SIG-M5 treated with dmso at 0.1 percent for 504 hours (cell line): ENCODE results near the gene RAPGEF1.
"Not testable (repeated sequence)": the region's sequence is repeated elsewhere in the genome, so short reads cannot be mapped to it uniquely, and the experiment has no call there.

Experiments used
- DNase-seq: peaks from one replicate; lab custom pipeline; 2025; ENCODE audit not compliant: unreplicated experiment; lab: John Stamatoyannopoulos, UW

RAPGEF1 gene

GRCh38 chr9:131692612-131693562, 47.0 kb downstream of the RAPGEF1 start:
- no peak for DNase-seq

- no peak for DNase-seq
These were observed 47.8 kb downstream of the RAPGEF1 start for GRCh38 chr9:131691969-131692611.

- DNase-seq = no peak
These were observed 48.8 kb downstream of the RAPGEF1 start for GRCh38 chr9:131690941-131691573.

GRCh38 chr9:131690462-131690861, 49.4 kb downstream of the RAPGEF1 start:
- DNase-seq = no peak

GRCh38 chr9:131688377-131688776, 51.5 kb downstream of the RAPGEF1 start:
- no peak for DNase-seq

- no peak for DNase-seq
These were observed 53.8 kb downstream of the RAPGEF1 start for GRCh38 chr9:131685753-131686706.

- not testable (repeated sequence) for DNase-seq
These were observed 56.8 kb downstream of the RAPGEF1 start for GRCh38 chr9:131683094-131683493.

GRCh38 chr9:131682261-131682660, 57.6 kb downstream of the RAPGEF1 start:
- no peak for DNase-seq

GRCh38 chr9:131681826-131682225, 58.0 kb downstream of the RAPGEF1 start:
- not testable (repeated sequence) for DNase-seq

- not testable (repeated sequence) for DNase-seq
These were observed 58.8 kb downstream of the RAPGEF1 start for GRCh38 chr9:131681108-131681507.

GRCh38 chr9:131679261-131680020, 60.4 kb downstream of the RAPGEF1 start:
- DNase-seq = no peak

GRCh38 chr9:131678499-131679111, 61.3 kb downstream of the RAPGEF1 start:
- DNase-seq = peak; percentile 86

GRCh38 chr9:131677444-131678180, 62.3 kb downstream of the RAPGEF1 start:
- peak; percentile 31 for DNase-seq

- DNase-seq = no peak
These were observed 62.8 kb downstream of the RAPGEF1 start for GRCh38 chr9:131677049-131677443.

GRCh38 chr9:131676431-131676972, 63.4 kb downstream of the RAPGEF1 start:
- no peak for DNase-seq

- peak; percentile 28 for DNase-seq
These were observed 64.3 kb downstream of the RAPGEF1 start for GRCh38 chr9:131675437-131676022.

GRCh38 chr9:131674425-131675421, 65.2 kb downstream of the RAPGEF1 start:
- DNase-seq = no peak
